Stimulated activated CD4-positive, alpha-beta T cell treated with anti-CD3 and anti-CD28 coated beads, Interleukin-12 subunit alpha, Interleukin-12 subunit beta, amount 100 ng/mL, for 48 hours (primary cell): ENCODE measurements around the gene ZMYND11.
"Not testable (repeated sequence)": the region's sequence is repeated elsewhere in the genome, so short reads cannot be mapped to it uniquely, and the experiment has no call there.

Experiments used
- DNase-seq, 3 donors: peaks; one replicate each; pipeline ENCODE4 v3.0.0-alpha.2; 2020; ENCODE audit warnings: low read depth in 2 of 3, low spot score in 1 of 3

ZMYND11 gene

DNA sequence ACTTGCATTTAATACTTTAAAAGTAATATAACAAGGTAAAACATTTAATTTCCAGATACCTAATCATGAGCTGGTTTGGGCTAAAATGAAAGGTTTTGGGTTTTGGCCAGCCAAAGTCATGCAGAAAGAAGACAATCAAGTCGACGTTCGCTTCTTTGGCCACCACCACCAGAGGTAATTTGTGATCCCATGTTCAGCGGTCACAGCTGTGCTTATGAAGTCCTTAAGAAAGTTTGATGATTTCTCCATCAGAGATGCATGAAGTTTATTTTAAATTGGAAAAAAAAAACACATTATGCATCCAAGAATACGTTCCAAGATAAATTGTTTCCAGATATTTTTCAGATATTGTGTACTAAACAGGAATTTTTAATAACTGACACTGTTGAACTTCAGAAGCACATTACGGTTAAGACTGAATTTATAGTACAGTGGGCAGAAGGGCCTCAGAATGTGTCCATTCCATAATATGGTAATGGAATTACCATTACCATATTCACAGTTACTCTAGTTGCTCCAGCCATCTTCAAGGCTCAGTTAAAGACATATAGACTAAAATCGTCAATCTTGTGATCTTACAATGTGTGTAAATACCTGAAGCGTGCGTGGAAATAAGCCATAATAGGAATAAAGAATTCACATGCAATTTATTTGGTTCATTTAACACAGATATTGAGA, 106.8 kb downstream of the ZMYND11 start:
- no peak for DNase-seq

DNA sequence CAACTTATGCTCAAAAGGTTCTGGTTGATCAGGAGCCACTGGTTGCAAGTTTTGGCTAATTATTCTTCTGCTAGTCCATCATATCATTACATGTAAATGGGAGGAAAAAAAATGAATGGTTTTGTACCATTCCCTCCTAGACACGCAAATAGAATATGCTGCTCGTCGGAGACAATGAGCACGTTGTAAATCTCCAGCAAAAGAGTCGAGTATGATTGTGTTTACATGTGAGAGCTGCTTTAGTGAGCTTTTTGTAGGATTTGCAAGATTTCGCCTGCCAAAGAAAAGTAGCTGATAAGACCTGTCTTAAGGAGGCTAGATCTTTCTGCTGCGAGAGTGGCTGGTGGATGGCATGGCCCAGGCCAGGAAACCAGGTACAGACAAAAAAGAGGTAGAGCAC, 109.0 kb downstream of the ZMYND11 start:
- no peak for DNase-seq

- DNase-seq, result no peak
Measured at GRCh38 chr10:246431-246830, 111.2 kb downstream of the ZMYND11 start.

GRCh38 chr10:247480-247879, 112.2 kb downstream of the ZMYND11 start:
- DNase-seq, result no peak

- no peak for DNase-seq
Measured at GRCh38 chr10:248307-248706, 113.1 kb downstream of the ZMYND11 start.

- no peak for DNase-seq
Measured at GRCh38 chr10:251982-252582, 116.8 kb downstream of the ZMYND11 start.

DNA sequence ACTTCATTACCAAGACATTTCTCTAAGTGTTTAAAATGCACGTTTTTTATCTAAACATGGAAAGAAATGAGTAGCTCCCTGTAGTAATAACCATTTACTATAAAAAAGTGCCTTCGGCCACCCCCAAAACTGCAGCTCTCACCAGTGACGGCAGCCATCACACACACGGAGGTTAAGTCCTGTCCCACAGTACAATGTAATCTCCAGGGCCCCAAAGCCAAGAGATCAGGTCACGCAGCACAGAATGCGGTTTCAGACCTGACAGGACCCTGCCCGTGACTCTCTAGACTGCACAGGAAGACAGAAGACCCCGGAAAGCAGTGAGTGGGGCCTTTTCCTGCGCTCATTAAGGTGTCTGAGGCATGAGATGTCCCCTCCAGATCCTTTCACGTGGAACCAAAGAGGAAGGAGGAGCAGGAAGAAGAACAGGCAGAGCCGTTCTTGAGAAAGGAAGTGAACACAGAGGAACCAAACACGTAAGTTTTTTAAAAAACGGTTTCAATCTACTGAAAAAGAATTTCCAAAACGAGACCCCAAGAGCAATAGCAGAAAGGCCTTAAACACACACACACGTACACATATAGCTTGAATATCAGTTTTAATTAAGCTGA, 125.7 kb downstream of the ZMYND11 start:
- DNase-seq, result no peak

GRCh38 chr10:264160-265073, 129.2 kb downstream of the ZMYND11 start:
- peak in 1 of 3 donors; percentile 2 for DNase-seq

DNA sequence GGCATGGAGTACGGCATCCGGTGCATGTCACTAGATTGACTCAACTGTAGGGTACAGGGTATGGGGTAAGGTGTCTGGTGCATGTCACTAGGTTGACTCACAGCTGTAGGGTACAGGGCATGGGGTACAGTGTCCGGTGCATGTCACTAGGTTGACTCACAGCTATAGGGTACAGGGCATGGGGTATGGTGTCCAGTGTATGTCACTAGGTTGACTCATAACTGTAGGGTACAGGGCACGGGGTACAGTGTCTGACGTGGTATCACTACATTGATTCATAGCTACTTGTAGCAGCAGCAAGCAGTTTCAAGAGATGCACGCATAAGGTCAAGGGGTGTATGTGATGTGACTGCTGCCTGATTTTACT, 129.8 kb downstream of the ZMYND11 start:
- not testable (repeated sequence) for DNase-seq

GRCh38 chr10:265816-266588, 130.7 kb downstream of the ZMYND11 start:
- DNase-seq, result not testable (repeated sequence)

GRCh38 chr10:266974-267425, 131.7 kb downstream of the ZMYND11 start:
- no peak for DNase-seq

DNA sequence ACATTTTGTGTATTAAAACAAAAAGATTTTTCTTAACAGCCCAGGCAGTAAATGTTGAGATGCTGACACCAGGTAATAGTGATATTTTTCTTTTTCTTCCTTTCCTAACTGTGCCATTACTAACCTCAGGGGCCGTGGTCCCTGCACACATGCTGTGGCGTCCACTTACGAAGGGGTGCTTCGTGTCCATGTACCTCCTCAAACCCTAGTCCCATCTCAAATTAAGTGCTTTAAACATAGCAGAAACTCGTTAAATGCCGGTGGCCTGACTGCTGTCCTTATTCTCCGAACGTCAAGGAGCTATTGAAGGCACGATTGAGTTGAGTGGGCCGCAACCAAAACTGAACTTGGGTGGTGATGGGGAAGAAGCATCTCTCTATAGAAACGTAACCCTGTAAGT, 132.4 kb downstream of the ZMYND11 start:
- no peak for DNase-seq

GRCh38 chr10:269440-270074, 134.3 kb downstream of the ZMYND11 start:
- DNase-seq, result no peak

DNA sequence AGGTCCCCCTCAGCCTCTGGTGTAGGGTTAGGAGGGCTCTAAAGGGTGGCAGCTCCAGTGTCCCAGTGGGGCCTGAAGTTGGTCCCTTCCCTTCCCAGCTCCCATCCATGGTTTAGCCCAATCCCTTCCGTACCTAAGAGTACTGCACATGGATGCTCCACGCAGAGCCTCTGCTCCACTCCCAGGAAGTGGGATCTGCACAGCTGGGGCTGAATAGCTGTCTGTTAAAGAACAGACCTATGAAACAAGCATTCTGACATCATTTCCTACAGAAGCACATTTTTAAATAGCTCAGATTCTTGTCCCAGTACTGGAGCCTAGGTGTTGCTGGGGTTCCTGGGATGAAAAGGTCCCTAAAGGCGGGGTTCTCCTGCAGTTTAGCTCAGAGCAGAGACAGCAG, 135.9 kb downstream of the ZMYND11 start:
- no peak for DNase-seq

- no peak for DNase-seq
Measured at GRCh38 chr10:271722-272121, 136.5 kb downstream of the ZMYND11 start.

GRCh38 chr10:273088-273487, 137.8 kb downstream of the ZMYND11 start:
- no peak for DNase-seq

- no peak for DNase-seq
Measured at GRCh38 chr10:274866-275265, 139.6 kb downstream of the ZMYND11 start.

- DNase-seq, result no peak
Measured at GRCh38 chr10:275680-276079, 140.4 kb downstream of the ZMYND11 start.

DNA sequence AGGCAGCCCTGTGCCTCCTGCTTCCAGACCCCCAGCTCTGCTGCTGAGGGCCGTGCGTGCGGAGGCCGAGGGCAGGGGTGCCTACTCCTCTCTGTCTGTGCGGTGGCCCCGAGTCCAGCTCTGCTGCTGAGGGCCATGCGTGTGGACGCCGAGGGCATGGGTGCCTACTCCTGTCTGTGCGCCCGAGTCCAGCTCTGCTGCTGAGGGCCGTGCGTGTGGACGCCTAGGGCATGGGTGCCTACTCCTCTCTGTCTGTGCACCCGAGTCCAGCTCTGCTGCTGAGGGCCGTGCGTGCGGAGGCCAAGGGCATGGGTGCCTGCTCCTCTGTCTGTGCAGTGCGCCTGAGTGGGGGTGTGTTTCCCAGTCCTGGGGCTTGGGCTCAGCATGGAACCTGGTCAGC, 142.7 kb downstream of the ZMYND11 start:
- DNase-seq, result no peak

- DNase-seq, result no peak
Measured at GRCh38 chr10:278707-279106, 143.5 kb downstream of the ZMYND11 start.
